Measurements from ENCODE around the gene PLCB1. TPM values are rescaled to one million over a fixed set of nuclear protein-coding genes. Genes with fewer than 3 reads are reported as not detected.

Gene PLCB1
- total and polyA plus RNA-seq, 10 of the 15 experiments (the other 5 are each of a cell fraction or from before 2014, with no cell fraction given), result 0.05 to 5.3 (median 0.17) TPM; not detected in 1

DNA sequence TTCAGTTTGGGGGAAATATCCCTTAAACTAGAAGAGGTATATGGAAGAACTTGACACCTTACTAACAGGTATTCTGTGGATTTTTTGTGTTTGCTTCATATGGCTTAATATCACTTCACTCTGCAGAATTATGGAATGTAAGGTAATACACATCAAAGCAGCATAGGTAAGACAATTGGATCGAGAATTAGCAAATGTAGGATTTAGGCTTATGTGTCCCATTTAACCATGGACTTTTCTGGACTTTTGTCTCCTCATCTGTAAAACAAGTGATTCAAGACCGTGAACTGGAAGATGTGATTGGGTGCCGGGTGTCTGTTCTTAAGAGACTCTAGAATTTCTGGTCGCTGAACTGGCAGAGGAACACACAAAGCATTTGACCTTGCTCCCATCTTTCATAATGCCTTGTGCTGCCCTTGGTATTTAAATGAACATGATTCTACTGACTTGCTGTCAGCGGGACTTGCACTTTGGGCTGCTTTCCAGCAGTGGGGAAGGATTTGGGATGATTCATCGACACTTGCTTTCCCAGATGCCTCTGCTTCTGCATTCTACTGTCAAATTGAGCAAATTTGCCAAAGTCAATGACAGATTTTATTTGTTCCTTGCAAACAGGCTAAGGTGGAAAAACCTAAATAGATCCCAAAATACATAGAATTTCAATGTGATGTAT, 199.8 kb downstream of the PLCB1 start:
- WGBS (ENCODE audit: insufficient coverage, insufficient replicate concordance, low lambda C conversion rate, missing lambda C conversion rate), result 37% methylated on average over 6 of the region's 6 CpGs
- TF ChIP-seq DPF2 (IDR thresholded peaks at IDR 0.05) (no peak), CBFB (IDR thresholded peaks at IDR 0.05; ENCODE audit: low read depth) (no peak), EZH2 (IDR thresholded peaks at IDR 0.05; ENCODE audit: borderline replicate concordance, control insufficient read depth, low read depth, low read length) (no peak), SIX5 (IDR thresholded peaks at IDR 0.05; ENCODE audit: low read depth, low read length, severe bottlenecking) (no peak), RFX5 (IDR thresholded peaks at IDR 0.05; ENCODE audit: low read depth, low read length) (no peak), BMI1 (IDR thresholded peaks at IDR 0.05; ENCODE audit: borderline replicate concordance) (no peak), RBBP5 (conservative IDR thresholded peaks at IDR 0.05) (no peak)
- TF ChIP-seq, protein P1, sequence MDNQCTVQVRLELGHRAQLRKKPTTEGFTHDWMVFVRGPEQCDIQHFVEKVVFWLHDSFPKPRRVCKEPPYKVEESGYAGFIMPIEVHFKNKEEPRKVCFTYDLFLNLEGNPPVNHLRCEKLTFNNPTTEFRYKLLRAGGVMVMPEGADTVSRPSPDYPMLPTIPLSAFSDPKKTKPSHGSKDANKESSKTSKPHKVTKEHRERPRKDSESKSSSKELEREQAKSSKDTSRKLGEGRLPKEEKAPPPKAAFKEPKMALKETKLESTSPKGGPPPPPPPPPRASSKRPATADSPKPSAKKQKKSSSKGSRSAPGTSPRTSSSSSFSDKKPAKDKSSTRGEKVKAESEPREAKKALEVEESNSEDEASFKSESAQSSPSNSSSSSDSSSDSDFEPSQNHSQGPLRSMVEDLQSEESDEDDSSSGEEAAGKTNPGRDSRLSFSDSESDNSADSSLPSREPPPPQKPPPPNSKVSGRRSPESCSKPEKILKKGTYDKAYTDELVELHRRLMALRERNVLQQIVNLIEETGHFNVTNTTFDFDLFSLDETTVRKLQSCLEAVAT (IDR thresholded peaks at IDR 0.05), result no peak
- TF ChIP-seq, protein P2, sequence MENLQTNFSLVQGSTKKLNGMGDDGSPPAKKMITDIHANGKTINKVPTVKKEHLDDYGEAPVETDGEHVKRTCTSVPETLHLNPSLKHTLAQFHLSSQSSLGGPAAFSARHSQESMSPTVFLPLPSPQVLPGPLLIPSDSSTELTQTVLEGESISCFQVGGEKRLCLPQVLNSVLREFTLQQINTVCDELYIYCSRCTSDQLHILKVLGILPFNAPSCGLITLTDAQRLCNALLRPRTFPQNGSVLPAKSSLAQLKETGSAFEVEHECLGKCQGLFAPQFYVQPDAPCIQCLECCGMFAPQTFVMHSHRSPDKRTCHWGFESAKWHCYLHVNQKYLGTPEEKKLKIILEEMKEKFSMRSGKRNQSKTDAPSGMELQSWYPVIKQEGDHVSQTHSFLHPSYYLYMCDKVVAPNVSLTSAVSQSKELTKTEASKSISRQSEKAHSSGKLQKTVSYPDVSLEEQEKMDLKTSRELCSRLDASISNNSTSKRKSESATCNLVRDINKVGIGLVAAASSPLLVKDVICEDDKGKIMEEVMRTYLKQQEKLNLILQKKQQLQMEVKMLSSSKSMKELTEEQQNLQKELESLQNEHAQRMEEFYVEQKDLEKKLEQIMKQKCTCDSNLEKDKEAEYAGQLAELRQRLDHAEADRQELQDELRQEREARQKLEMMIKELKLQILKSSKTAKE (IDR thresholded peaks at IDR 0.05; ENCODE audit: low read depth, poor library complexity, severe bottlenecking), result no peak
- Histone ChIP-seq H3K9me3 (replicated peaks; ENCODE audit: control insufficient read depth, insufficient read depth, low read length) (no peaks in the 10 kb centered on the region), H3K9ac (ENCODE audit: control insufficient read depth, insufficient read depth, low read length) (no peak overlapping the region), H3K27me3 (replicated peaks in 1 of 2; ENCODE audit: control insufficient read depth in 2 of 2, insufficient read depth in 2 of 2, low read length in 1 of 2) (no peaks in the 10 kb centered on the region), H3K27ac (ENCODE audit: control insufficient read depth, insufficient read depth) (no peak overlapping the region), H3K4me1 (ENCODE audit: control insufficient read depth, insufficient read depth, low read length) (no peaks in the 10 kb centered on the region), H3K79me2 (ENCODE audit: control insufficient read depth, insufficient read depth, low read length) (no peaks in the 10 kb centered on the region), H3K4me3 (no peak overlapping the region), H3K36me3 (ENCODE audit: control insufficient read depth in 2 of 2, insufficient read depth in 2 of 2, low read length in 1 of 2) (no peaks in the 10 kb centered on the region), H3K4me2 (ENCODE audit: control insufficient read depth, insufficient read depth) (no peak overlapping the region), H4K20me1 (ENCODE audit: control insufficient read depth, insufficient read depth) (no peaks in the 10 kb centered on the region), H2AFZ (ENCODE audit: control insufficient read depth, low read depth, low read length) (no peak overlapping the region)
- intact Hi-C loops (cut with micrococcal nuclease; ENCODE audit: unreplicated experiment), result no loop called here
- no peak for FAIRE-seq
- in situ Hi-C loops (cut with MboI), result no loop called here
- ChIA-PET POLR2A (no interaction called here), RAD21 (ENCODE audit: unreplicated experiment) (no interaction called here), SMC1A (ENCODE audit: uncharacterized antibody, unreplicated experiment) (interaction anchor here (0.6 kb wide), 1 partner anchor 120 kb away, joined by 3 read pairs; no protein-coding TSS in a partner anchor), CTCF (no interaction called here)
- no peak for DNase-seq (ENCODE audit: low read depth, low spot score)
- no TSS peak for BruUV-seq (replicated peaks)
- no peak for ATAC-seq
